Measurements from ENCODE around the gene ZNF407.

GRCh38 chr18:74876630-74877243, 279.1 kb downstream of the ZNF407 start:
- TF ChIP-seq EZH2 (optimal IDR thresholded peaks at IDR 0.05; ENCODE audit: low read depth, low read length) (no peak), CTCF (IDR thresholded peaks at IDR 0.05; ENCODE audit: low read length) (no peak), EZH2phosphoT487 (IDR thresholded peaks at IDR 0.05; ENCODE audit: low read length) (no peak)

Measured in MM.1S (cell line).